Pancreas (tissue), 10 donors: Measurements from ENCODE around the gene LACC1. TPM values are rescaled to one million over a fixed set of nuclear protein-coding genes. Genes with fewer than 3 reads are reported as not detected.

Experiments used
- ATAC-seq, 4 donors: fragments of 200-7000 bp; cut with Tn5 transposase; one replicate each; pipeline versions ENCODE4 v1.8.0 to v1.9.1; 2020; ENCODE audit warnings: mild to moderate bottlenecking in 4 of 4, moderate library complexity in 4 of 4
- DNase-seq, 6 donors: peaks; one replicate each; pipeline ENCODE4 v3.0.0-alpha.2; 2020
- FAIRE-seq: peaks from 2 replicates; lab custom pipeline; 2012; peaks lifted over from hg19 to GRCh38; lab: Jason Lieb, UNC
- H3K27ac ChIP-seq, 4 donors: fragments of 200-600 bp; sonication (generic); 1 replicate in 3 of 4; 2 replicates in 1 of 4; pipeline versions ENCODE4 v1.5.0 to v1.8.0; 2020
- H3K27me3 ChIP-seq, 4 donors: fragments of 200-600 bp; one replicate each; pipeline ENCODE4 v1.8.0; 2021
- H3K36me3 ChIP-seq, 3 donors: fragments of 200-600 bp; sonication (generic) in 1 of 3; one replicate each; pipeline versions ENCODE4 v1.5.0 to v1.8.0; 2020 to 2021
- H3K4me1 ChIP-seq, 3 donors: fragments of 200-600 bp; one replicate each; pipeline ENCODE4 v1.8.0; 2021
- H3K4me3 ChIP-seq, 4 donors: fragments of 200-600 bp; sonication (generic) in 2 of 4; one replicate each; pipeline versions ENCODE4 v1.5.0 to v1.8.0; 2020 to 2021
- H3K9me3 ChIP-seq, 4 donors: fragments of 200-600 bp; one replicate each; pipeline ENCODE4 v1.8.0; 2021
- WGBS, 2 donors: extraction: QIAGEN DNeasy Blood & Tissue Kit; methylation state at CpG; one replicate each; pipeline ENCODE4 v1.1.7; 2013; 5-methylcytosine and 5-hydroxymethylcytosine counted together
- intact Hi-C, 3 donors: fragments of 100-400 bp; cut with DNase I; formaldehyde crosslinking; loops; one replicate each; pipeline versions ENCODE4 v1.11.1 to v1.14.2; 2022
- polyA plus RNA-seq, 2 donors: library from polyadenylated mRNA; stranded (reverse); fragments of 200-250 nt; gene quantifications; one replicate each; pipeline ENCODE4 v1.2.3, GENCODE V29; 2013
- total RNA-seq, 6 donors: library from RNA; stranded (reverse); fragmentation: NEBNext Ultra II Directional in 4 of 6; extraction: Animal tissue kit (Norgen Biotek cat#: 25700) in 4 of 6; gene quantifications; one replicate each; pipeline versions ENCODE4 v1.2.1 to v1.2.4, GENCODE V29; 2021 to 2023
- TF ChIP-seq, protein P1 (sequence below), 4 donors: fragments of 200-600 bp; sonication (generic) in 3 of 4; IDR thresholded peaks; one replicate each; pipeline versions ENCODE4 v1.5.0 to v1.8.0; 2021; ENCODE audit warnings: antibody characterized with exemption in 4 of 4
- donor health status: healthy with polysubstance abuse.
- donor health status: DM: no; HTN: no; CAD: no; lungs with moderate emphysema.
- donor health status: DM: no; HTN: no; CAD: no.
- donor health status: control.
- donor health status: control.
- donor health status: Bipolar disorder and iron deficiency.
- donor health status: DM: yes; HTN: yes; CAD: no.
- donor health status: DM: no; HTN: no; CAD: no.
- donor health status: DM: no; HTN: no; CAD: no.
- donor health status: DM: yes; HTN: yes; CAD: no.

Gene LACC1
- total and polyA plus RNA-seq, 8 donors, result 2.5 to 5.9 (median 3.6) TPM

DNA sequence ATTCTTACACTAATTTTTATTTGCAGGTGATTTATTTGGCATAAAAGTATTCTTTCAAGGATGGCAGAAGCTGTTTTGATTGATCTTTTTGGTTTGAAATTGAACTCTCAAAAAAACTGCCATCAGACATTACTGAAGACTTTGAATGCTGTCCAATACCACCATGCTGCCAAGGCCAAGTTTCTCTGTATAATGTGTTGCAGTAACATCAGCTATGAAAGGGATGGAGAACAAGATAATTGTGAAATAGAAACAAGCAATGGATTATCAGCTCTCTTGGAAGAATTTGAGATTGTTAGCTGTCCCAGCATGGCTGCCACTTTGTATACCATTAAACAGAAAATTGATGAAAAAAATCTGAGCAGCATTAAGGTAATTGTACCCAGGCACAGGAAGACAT lies 1.2 kb downstream of the LACC1 start:
- Histone ChIP-seq H3K4me1 (peaks cover 0 to 8% (median 3%) of the 10 kb centered on the region in 3 donors), H3K36me3 (no peaks in the 10 kb centered on the region), H3K27ac (no peak overlapping the region), H3K27me3 (no peaks in the 10 kb centered on the region), H3K4me3 (no peak overlapping the region), H3K9me3 (no peaks in the 10 kb centered on the region)
- intact Hi-C loops, result no loop called here
- DNase-seq, result no peak
- FAIRE-seq, result no peak
- TF ChIP-seq, protein P1, sequence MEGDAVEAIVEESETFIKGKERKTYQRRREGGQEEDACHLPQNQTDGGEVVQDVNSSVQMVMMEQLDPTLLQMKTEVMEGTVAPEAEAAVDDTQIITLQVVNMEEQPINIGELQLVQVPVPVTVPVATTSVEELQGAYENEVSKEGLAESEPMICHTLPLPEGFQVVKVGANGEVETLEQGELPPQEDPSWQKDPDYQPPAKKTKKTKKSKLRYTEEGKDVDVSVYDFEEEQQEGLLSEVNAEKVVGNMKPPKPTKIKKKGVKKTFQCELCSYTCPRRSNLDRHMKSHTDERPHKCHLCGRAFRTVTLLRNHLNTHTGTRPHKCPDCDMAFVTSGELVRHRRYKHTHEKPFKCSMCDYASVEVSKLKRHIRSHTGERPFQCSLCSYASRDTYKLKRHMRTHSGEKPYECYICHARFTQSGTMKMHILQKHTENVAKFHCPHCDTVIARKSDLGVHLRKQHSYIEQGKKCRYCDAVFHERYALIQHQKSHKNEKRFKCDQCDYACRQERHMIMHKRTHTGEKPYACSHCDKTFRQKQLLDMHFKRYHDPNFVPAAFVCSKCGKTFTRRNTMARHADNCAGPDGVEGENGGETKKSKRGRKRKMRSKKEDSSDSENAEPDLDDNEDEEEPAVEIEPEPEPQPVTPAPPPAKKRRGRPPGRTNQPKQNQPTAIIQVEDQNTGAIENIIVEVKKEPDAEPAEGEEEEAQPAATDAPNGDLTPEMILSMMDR (IDR thresholded peaks at IDR 0.05), result no peak
- no peak for ATAC-seq

DNA sequence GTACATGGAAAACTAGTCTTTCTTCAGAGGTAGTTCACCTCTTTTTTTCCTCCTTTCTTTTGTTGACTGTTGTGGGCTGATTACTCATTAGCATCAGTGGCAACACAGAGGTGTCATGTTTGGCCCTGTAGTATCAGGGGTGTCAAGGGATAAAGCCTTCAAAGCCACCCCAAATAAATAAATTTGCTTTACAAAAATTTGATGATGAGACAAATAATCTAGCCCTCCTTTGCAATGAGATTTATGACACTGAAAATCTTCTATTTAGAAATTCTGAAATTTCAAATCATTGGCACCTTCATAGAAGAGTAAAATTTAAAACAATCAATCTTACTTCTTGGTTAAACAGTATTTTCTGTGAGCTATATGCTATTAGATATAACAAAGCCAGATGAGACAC lies 1.9 kb downstream of the LACC1 start:
- TF ChIP-seq, protein P1 (IDR thresholded peaks at IDR 0.05), result no peak
- H3K4me1 ChIP-seq, result peaks cover 0 to 8% (median 3%) of the 10 kb centered on the region in 3 donors
- H3K36me3 ChIP-seq, result no peaks in the 10 kb centered on the region
- FAIRE-seq (no peak), DNase-seq (no peak), ATAC-seq (no peak)
- H3K9me3 ChIP-seq, result no peaks in the 10 kb centered on the region
- no peaks in the 10 kb centered on the region for H3K27me3 ChIP-seq
- H3K4me3 ChIP-seq, result no peak overlapping the region
- intact Hi-C loops, result no loop called here
- H3K27ac ChIP-seq, result no peak overlapping the region

DNA sequence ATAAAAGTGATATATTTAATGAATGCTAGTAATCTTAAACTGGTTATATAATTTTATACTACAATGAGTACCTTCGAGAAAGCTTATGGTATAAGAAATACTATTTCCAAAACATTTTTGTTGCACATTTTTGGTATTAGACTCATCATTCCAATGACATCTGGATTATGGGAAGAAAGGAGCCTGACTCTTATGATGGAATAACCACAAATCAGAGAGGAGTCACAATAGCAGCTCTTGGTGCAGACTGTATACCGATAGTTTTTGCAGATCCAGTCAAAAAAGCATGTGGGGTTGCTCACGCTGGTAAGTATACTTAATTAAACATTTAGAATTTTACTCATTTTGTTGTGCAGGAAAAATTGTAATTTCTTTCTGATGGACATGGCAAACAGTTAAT lies 3.9 kb downstream of the LACC1 start:
- no peak for FAIRE-seq
- Histone ChIP-seq H3K9me3 (no peaks in the 10 kb centered on the region), H3K36me3 (no peaks in the 10 kb centered on the region), H3K27ac (no peak overlapping the region), H3K4me3 (no peak overlapping the region), H3K4me1 (peaks cover 0 to 3% (median 0%) of the 10 kb centered on the region in 3 donors), H3K27me3 (no peaks in the 10 kb centered on the region)
- ATAC-seq, result no peak
- no peak for DNase-seq
- TF ChIP-seq, protein P1 (IDR thresholded peaks at IDR 0.05), result no peak
- WGBS, 2 donors, result 92 to 93% methylated on average over 3 of the region's 3 CpGs
- intact Hi-C loops, result no loop called here

DNA sequence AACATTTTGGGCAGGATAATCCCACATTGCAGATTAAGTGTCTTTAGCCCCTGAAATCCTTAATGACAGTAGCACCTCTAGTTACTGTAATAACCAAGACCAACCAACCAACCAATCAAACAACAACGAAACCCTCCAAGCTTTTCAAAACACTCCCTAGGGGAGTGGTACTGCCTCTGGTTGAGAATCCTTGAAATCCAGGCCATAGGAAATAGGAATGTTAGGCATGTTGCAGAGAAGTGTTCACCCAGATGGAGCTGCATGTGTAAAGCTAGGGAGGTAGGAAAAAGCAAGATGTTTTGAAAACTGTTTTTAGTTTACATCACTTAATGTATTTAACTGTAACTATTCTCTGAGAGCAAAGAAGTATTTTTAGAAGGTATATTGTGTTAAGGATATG lies 4.5 kb downstream of the LACC1 start:
- peaks cover 0 to 3% (median 0%) of the 10 kb centered on the region in 3 donors for H3K4me1 ChIP-seq
- intact Hi-C loops, result no loop called here
- FAIRE-seq (no peak), ATAC-seq (no peak), DNase-seq (no peak)
- no peak overlapping the region for H3K4me3 ChIP-seq
- H3K36me3 ChIP-seq, result no peaks in the 10 kb centered on the region
- no peaks in the 10 kb centered on the region for H3K27me3 ChIP-seq
- TF ChIP-seq, protein P1 (IDR thresholded peaks at IDR 0.05), result no peak
- no peaks in the 10 kb centered on the region for H3K9me3 ChIP-seq
- 88% methylated on average over 1 of the region's 1 CpG for WGBS, 2 donors
- H3K27ac ChIP-seq, result no peak overlapping the region

DNA sequence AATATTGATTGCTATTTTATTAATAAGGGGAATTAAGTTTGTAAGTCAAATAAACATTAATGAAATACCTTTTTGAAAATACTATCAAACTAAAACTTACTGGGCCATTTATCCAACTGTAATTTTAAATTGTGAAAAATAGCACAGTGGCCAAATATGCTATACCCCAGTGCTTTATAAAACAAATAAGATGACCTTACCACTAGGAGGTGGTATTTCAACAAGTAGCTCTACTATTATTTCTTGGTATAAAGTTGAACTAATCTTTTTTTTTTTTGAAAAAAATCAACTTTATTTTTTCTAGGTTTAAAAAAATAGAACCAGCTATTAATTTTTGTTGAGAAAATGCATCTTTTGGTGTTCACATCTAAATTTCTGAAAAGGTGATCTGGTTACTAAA lies 14.7 kb downstream of the LACC1 start:
- Histone ChIP-seq H3K27me3 (no peaks in the 10 kb centered on the region), H3K4me1 (no peaks in the 10 kb centered on the region), H3K4me3 (no peak overlapping the region), H3K27ac (no peak overlapping the region), H3K9me3 (no peaks in the 10 kb centered on the region), H3K36me3 (no peaks in the 10 kb centered on the region)
- intact Hi-C loops, result no loop called here
- peak; percentile 37 for FAIRE-seq
- DNase-seq, result no peak
- ATAC-seq, result no peak
- TF ChIP-seq, protein P1 (IDR thresholded peaks at IDR 0.05), result peak in 1 of 4 donors; percentile 11
